Coronary artery (tissue), 2 donors: Measurements from ENCODE around the gene MARK1.

ENCODE experiments used
- DNase-seq: peaks from one replicate; pipeline ENCODE4 v3.0.0-alpha.2; 2017; ENCODE audit warnings: low spot score
- H3K27ac ChIP-seq, 2 donors: fragments of 200-600 bp; sonication (generic); one replicate each; pipeline ENCODE4 v1.5.1; 2016 to 2019
- H3K4me3 ChIP-seq: fragments of 200-600 bp; sonication (generic); 2 replicates; pipeline ENCODE4 v1.5.1; 2016; ENCODE audit warnings: mild to moderate bottlenecking, moderate library complexity
- CTCF ChIP-seq: fragments of 200-600 bp; sonication (generic); IDR thresholded peaks from one replicate; pipeline ENCODE4 v1.5.1; 2019; ENCODE audit warnings: antibody characterized with exemption

Gene MARK1

DNA sequence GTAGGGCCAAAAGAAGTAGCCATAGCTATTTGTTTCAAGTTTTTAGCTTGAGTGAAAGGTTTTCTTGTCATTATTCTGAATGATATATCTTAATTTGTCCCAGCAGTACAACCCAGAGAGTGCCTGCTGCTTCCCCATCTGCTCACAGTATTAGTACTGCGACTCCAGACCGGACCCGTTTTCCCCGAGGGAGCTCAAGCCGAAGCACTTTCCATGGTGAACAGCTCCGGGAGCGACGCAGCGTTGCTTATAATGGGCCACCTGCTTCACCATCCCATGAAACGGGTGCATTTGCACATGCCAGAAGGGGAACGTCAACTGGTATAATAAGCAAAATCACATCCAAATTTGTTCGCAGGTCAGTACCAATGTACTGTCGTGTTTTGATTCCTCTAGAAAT is 125.1 kb downstream of the MARK1 start:
- Histone ChIP-seq H3K4me3 (no peak overlapping the region), H3K27ac (no peak overlapping the region)
- DNase-seq, result no peak
- TF ChIP-seq CTCF, result no peak

DNA sequence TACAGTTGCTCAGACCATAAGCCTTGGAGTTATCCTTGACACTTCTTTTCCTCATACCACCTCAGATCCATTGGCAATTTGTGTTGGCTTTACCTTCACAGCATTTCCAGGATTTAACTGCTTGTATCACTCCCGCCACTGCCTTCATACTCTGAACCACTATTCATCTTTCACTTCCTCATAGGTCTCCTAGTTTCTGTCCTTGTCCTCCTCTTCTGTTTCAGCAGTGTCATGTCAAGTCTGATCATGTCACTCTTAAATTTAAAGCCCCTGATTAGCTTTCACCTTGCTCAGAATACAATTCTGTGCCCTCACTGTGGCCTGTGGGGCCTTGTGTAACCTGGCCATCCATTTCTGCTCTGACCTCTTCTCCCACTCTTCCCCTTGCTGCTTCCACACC is 127.6 kb downstream of the MARK1 start:
- TF ChIP-seq CTCF, result no peak
- H3K4me3 ChIP-seq, result no peak overlapping the region
- H3K27ac ChIP-seq, result no peak overlapping the region
- DNase-seq, result no peak

DNA sequence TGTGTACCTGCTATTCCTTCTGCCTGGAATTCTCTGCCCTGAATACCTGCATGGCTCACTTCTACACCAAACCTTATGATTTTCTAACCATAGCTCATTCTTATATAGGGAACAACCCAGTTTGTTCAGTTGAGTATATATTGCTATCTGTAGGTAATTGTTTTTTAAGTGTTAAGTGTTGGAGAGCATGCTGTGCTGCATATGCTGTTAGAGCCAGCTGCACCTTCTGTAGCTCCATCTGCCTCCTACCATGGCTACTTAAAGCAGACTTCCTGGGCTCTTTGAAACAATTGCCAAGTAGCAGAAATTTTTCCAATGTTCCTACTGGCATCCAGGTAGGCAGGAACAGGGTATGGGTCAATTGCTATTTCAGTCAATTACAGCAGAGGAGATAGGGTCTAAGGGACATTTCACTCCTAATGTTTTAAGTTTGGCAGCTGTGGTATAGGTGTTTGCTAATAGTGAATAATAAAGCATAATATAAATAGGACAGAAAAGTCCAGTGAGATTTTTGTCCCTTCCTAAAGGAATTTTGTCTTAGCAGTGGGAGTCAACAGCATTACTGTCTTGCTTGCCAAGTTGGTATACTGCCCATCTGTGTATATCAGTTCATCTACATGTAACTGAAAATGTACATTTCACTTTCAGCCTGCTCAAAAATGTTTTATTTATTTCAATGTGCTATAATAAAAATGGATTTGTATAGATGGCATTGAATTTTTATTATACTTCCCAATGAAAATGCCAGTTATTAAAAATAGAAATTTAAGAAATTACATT is 128.2 kb downstream of the MARK1 start:
- H3K27ac ChIP-seq, result no peak overlapping the region
- DNase-seq, result no peak
- no peak overlapping the region for H3K4me3 ChIP-seq
- TF ChIP-seq CTCF, result no peak

- Histone ChIP-seq H3K27ac (no peak overlapping the region), H3K4me3 (no peak overlapping the region)
- no peak for DNase-seq
- no peak for TF ChIP-seq CTCF
These were observed 138.4 kb downstream of the MARK1 start for GRCh38 chr1:220666349-220666748.

DNA sequence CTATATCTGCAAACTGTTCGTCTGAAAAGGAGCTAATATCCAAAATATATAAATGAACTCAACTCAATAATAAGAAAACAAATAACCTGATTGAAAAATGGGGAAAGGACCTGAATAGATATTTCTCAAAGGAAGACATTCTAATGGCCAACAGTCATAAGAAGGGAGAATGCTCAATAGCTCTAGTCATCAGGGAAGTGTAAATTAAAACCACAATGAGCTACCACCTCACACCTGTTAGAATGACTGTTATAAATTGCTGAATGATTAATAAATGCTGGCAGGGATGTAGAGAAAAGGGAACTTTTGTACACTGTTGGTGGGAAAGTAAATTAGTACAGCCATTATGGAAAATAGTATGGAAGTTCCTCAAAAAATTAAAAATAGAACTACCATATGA is 141.1 kb downstream of the MARK1 start:
- no peak for TF ChIP-seq CTCF
- H3K4me3 ChIP-seq, result no peak overlapping the region
- no peak overlapping the region for H3K27ac ChIP-seq
- DNase-seq, result no peak

DNA sequence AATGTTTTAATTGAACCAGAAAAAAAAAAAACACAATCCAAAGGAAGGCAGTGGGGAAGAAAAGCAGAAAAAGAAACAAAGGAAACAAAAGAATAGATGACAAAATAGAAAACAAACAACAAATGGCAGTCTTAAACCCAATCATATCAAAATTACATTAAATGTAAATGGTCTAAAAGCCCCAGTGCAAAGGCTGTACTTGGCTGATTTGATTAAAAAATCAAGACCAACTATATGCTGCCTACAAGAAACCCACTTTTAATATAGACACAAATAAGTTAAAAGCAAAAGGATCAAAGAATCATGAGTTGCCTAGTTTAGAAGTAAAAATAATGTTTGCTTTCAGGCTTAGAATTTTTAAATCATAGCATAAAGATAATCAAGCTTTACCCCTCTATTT is 142.4 kb downstream of the MARK1 start:
- no peak for TF ChIP-seq CTCF
- no peak for DNase-seq
- Histone ChIP-seq H3K4me3 (no peak overlapping the region), H3K27ac (no peak overlapping the region)

GRCh38 chr1:220673921-220674320 is 146.0 kb downstream of the MARK1 start:
- no peak for DNase-seq
- TF ChIP-seq CTCF, result no peak
- Histone ChIP-seq H3K4me3 (no peak overlapping the region), H3K27ac (no peak overlapping the region)
